GM23338 (cell line): ENCODE results near the gene PRAF2.

Experiments used
- EZH2phosphoT487 ChIP-seq: fragments of 200-600 bp; sonication (generic); IDR thresholded peaks from one replicate; pipeline ENCODE4 v1.8.1; 2018; ENCODE audit warnings: antibody characterized with exemption; ENCODE audit not compliant: unreplicated experiment
- POLR2AphosphoS5 ChIP-seq: IDR thresholded peaks from 2 replicates; pipeline ENCODE4 v1.6.1; 2016; ENCODE audit warnings: antibody characterized with exemption, low read depth
- TF ChIP-seq, protein P1 (sequence below), 2 experiments: fragments of 200-600 bp in 1 of 2; sonication (generic) in 1 of 2; conservative IDR thresholded peaks; 2 replicates each; pipeline versions ENCODE4 v1.5.1 to v1.6.1; 2016 to 2017; ENCODE audit warnings: antibody characterized with exemption in 2 of 2, low read depth in 2 of 2, mild to moderate bottlenecking in 2 of 2, moderate library complexity in 1 of 2

DNA sequence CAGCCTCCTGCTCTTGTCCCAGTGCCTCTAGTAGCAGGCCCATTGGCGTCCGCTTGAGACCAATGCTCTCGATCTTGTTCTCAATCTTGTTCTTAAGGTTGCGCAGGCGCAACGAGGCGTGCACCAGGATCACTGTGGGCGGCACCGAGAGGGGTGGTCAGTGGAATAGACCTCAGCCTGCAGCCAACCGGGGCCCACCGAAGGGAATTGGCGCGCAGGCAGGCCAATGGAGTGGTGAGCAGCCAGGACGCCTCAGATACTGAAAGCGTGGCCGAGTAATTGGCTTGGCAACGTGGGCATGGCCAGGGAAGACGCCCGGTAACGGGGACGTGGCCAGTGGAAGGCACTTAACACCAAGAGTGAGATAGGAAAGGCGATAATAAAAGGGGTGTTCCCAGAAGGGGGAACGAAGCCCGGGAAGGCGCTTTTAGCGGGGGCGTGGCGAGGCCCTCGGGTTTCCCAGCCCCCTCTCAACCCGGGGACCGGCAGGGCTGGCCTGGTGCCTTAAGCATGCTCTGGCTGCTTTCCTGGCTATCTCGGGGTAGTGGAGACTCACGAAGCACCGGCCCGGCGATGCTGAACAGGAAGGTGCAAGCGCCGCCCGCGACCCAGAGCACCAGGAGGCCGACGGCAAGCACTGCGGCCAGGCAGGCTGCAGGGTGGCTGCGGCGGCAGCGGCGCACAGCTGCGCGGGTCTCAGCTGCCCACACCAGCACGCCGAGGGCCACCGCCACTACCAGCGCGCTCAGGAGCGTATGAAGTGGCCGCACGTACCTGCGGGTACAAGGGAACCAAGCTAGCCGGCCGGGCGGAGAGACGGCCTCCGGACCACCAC is 1.7 kb downstream of the PRAF2 start:
- TF ChIP-seq, protein P1, sequence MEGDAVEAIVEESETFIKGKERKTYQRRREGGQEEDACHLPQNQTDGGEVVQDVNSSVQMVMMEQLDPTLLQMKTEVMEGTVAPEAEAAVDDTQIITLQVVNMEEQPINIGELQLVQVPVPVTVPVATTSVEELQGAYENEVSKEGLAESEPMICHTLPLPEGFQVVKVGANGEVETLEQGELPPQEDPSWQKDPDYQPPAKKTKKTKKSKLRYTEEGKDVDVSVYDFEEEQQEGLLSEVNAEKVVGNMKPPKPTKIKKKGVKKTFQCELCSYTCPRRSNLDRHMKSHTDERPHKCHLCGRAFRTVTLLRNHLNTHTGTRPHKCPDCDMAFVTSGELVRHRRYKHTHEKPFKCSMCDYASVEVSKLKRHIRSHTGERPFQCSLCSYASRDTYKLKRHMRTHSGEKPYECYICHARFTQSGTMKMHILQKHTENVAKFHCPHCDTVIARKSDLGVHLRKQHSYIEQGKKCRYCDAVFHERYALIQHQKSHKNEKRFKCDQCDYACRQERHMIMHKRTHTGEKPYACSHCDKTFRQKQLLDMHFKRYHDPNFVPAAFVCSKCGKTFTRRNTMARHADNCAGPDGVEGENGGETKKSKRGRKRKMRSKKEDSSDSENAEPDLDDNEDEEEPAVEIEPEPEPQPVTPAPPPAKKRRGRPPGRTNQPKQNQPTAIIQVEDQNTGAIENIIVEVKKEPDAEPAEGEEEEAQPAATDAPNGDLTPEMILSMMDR (conservative IDR thresholded peaks at IDR 0.05; ENCODE audit: low read depth in 2 of 2): no peak
- no peak for TF ChIP-seq POLR2AphosphoS5
- TF ChIP-seq EZH2phosphoT487: no peak
